ENCODE measurements around the gene NFE2L2. TPM values are rescaled to one million over a fixed set of nuclear protein-coding genes. Genes with fewer than 3 reads are reported as not detected.
"Not testable (repeated sequence)": the region's sequence is repeated elsewhere in the genome, so short reads cannot be mapped to it uniquely, and the experiment has no call there.

Gene NFE2L2
- 97.5 TPM for polyA plus RNA-seq (2013, experiment 1 of 2; ENCODE audit: insufficient read length)
- 97.3 TPM for polyA plus RNA-seq (2013, experiment 2 of 2; ENCODE audit: insufficient read length)

GRCh38 chr2:177264693-177265587, at the start of gene NFE2L2:
NFE2L2 (minus strand) TSS chr2:177264727; CDS start chr2:177264576, 151 bp downstream.
- peak; percentile 95 for DNase-seq

DNA sequence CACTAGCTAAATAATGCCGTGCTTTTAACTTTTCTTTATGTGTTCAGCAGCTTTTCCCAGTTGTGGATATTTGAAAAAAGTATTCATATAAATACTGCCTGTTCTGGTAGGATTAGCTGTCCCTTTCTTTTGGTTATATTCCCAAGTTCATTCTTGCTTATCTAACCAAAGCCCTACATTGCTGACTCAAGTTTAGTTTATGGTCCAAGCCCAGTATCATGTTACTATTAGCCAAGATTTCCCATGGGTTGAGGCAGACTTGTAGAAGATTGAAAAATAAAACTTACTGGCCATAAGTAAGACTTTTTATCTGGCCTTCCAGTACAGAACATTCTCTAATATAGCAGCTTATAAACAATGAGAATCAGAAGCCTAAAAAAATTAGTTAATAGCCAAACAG, 49.7 kb upstream of the NFE2L2 start:
- peak; percentile 44 for DNase-seq

- DNase-seq: no peak
Measured at GRCh38 chr2:177313162-177313781, 48.7 kb upstream of the NFE2L2 start.

GRCh38 chr2:177312562-177312961, 48.0 kb upstream of the NFE2L2 start:
- no peak for DNase-seq

GRCh38 chr2:177309672-177310309, 45.3 kb upstream of the NFE2L2 start:
- not testable (repeated sequence) for DNase-seq

GRCh38 chr2:177306550-177306949, 42.0 kb upstream of the NFE2L2 start:
- no peak for DNase-seq

DNA sequence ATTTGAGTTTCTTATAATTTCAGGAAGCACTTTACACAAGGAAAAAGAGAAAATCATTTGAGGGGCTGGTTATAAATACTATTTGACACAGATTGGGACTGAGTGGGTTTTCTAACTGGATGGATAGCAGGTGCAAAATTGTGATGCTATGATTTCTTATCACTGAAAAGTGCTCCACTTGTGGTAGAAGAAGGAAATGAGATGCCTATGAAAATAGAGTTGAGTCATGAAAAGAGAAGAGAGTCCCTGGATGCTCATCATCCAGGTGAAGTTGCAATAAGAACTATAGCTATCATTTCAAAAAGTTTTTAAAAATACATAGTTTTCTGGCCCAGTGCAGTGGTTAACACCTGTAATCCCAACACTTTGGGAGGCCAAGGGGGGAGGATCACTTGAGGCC, 39.4 kb upstream of the NFE2L2 start:
- no peak for DNase-seq

DNA sequence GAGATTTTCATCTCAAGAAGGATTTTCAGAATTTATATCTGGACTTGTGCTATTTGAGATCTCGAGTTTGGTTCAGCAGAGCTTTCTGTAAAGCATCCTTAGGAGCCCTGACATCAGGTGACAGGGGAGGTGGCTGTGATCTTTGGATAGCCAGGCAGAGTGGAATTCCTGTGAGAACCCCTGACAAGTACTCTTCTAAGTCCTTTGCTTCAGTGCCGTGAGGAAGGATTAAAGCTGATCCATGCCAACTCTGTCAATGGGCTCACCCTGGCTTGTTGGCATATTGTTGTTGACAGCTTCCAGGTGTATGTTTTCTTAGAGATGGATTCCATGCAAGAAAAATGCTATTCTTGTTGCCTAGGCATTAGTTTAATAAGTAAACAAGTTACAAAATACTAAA, 38.0 kb upstream of the NFE2L2 start:
- no peak for DNase-seq

GRCh38 chr2:177298191-177298590, 33.7 kb upstream of the NFE2L2 start:
- DNase-seq: no peak

- DNase-seq: peak; percentile 38
Measured at GRCh38 chr2:177296040-177296439, 31.5 kb upstream of the NFE2L2 start.

GRCh38 chr2:177295484-177295883, 31.0 kb upstream of the NFE2L2 start:
- peak; percentile 82 for DNase-seq

GRCh38 chr2:177291701-177292100, 27.2 kb upstream of the NFE2L2 start:
- no peak for DNase-seq

DNA sequence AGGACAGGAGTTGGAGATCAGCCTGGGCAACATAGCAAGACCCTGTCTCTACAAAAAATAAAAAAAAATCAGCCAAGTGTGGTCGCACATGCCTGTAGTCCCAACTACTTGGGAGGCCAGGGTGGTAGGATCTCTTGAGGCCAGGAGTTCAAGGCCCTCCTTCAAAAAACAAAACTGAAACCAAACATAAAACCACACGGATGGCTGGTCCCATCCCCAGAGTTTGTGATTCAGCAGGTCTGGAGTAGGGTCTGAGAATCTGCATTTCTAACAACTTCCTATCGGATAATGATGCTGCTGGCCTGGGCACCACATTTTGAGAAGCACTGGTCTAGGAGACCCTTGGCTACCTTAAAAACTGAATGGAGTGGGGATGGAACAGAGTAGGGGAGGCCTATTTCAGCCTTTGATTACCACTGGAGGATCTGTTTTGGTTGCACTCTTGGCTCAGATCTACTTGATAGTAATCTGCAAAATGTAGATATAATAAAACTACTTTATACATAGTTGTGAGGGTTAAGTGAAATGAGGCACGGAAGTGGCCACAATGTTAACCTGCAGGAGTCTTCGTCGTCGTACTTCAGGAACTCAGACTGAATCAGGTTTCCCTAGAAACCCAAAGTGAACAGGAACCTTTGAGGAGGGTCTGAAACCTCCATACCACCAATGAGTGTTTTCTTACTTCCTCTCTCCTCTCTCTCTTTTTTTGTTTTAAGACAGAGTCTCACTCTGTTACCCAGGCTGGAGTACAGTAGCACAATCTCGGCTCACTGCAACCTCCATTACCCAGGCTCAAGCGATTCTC, 25.5 kb upstream of the NFE2L2 start:
- DNase-seq: no peak

GRCh38 chr2:177287814-177288213, 23.3 kb upstream of the NFE2L2 start:
- DNase-seq: no peak

DNA sequence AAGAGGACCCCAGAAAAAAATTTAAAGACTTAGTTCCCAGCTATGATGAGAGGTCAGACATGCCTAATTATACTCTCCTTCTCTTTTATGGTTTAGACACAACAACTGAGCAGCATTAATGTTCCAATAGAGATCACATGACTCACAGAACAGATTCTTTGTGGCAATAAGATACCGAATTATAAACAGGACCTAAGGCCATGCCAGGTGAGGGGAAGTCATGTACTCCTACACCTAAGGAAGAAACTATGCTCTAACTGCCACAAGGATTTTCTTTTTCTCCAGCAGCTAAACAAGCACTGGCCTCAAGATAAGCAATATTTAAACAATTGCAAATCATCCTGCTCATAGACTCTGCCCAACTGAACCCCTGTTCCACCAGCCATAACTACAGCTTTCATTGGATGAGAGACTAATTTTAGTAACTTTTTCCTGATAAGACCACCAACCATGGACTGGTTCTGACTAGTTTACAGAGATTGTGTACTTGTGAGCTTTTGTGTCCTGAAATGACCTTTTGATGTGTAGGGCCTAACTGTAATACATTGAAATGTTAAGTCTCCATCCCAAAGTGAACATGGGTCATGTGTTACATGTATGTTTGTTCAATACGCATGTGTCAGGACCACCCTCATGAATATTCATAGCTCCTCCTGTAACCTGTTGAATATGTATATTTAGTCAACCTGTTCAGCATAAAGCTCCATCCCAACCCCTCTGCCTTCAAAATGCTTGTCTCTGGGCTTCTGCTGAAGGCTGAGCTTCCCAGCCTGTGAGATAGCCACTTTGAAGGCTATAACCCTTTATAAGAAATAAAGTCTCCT, 21.6 kb upstream of the NFE2L2 start:
- DNase-seq: no peak

DNA sequence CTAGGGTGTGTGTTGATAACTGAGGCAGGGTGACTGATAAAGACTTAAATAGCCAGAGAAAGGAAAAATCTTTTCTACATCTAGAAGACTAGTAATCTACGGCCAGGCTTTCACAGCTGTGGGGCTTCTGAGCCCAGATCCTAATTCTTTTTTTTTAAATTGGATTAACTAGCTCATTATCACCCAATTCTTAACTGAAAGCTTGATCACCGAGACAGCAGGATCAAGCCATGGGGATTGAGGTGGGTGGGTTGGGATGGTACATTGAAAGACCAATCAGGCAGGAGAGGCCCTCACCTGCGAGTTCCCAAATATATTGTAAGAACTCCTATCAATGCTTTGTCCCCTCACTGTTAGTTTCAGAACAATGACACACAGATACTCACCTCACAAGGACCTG, 20.0 kb upstream of the NFE2L2 start:
- DNase-seq: no peak

- DNase-seq: no peak
Measured at GRCh38 chr2:177283906-177284305, 19.4 kb upstream of the NFE2L2 start.

- no peak for DNase-seq
Measured at GRCh38 chr2:177282787-177283572, 18.5 kb upstream of the NFE2L2 start.

DNA sequence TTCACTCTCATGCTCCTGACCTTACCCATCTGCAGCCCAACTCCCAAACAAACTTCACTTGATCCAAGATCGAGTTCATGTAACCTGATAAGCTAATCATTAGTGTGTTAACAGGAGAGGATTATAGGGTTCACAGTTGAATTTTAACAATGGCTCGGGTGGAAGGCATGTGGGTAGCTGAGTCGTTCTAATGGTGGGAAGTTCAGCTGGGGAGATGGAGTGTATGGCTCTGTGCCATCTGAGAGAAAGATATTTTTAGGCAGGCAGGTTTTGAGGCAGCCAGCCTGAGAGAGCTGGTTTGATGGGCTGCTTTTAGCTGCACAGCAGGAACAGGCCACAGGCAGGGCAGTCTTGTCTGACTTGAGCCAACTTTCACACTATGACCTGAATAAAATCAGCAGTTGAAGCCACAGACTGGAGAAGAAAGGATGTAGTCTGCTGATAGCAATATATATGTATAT, 17.7 kb upstream of the NFE2L2 start:
- DNase-seq: peak; percentile 33

DNA sequence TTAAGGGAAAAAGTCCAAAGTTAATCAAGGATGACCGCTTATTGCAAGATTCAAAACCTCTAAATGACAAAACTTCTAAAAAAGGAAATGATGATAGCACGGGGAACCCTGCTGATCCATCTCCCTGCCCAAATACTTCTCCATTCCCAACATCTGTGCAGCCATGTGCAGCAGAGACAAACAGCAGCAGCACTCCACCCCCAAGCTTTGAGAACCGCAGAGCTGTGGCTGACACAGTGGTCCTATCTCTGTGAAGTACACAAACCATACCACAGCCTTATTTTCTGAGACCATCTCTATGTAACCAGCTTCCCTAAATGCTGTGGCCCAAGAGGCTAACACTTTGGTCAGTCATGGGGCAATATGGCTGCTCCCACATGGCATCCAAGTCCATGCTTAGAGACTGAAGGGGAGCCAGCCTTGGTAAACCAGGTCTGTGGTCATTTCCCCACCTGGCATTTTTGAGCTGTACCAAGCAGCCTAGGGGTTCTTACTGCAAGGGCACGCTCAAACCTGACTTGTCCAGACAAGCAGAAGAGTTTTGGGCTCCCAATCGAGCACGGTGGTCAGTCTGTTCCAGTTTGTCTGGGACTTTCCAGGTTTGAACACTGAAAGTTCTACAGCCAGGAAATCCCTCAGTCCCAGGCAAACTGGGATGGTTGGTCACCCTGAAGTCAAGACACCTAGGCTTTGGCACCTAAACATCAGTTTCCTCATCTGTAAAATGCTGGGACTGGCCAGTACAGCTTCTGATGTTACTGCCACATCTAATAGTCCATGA, 17.1 kb upstream of the NFE2L2 start:
- DNase-seq: peak; percentile 15

Data from fibroblast of skin of abdomen (primary cell).